ENCODE measurements around the gene CNTN4.

- TF ChIP-seq, protein P1, sequence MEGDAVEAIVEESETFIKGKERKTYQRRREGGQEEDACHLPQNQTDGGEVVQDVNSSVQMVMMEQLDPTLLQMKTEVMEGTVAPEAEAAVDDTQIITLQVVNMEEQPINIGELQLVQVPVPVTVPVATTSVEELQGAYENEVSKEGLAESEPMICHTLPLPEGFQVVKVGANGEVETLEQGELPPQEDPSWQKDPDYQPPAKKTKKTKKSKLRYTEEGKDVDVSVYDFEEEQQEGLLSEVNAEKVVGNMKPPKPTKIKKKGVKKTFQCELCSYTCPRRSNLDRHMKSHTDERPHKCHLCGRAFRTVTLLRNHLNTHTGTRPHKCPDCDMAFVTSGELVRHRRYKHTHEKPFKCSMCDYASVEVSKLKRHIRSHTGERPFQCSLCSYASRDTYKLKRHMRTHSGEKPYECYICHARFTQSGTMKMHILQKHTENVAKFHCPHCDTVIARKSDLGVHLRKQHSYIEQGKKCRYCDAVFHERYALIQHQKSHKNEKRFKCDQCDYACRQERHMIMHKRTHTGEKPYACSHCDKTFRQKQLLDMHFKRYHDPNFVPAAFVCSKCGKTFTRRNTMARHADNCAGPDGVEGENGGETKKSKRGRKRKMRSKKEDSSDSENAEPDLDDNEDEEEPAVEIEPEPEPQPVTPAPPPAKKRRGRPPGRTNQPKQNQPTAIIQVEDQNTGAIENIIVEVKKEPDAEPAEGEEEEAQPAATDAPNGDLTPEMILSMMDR (optimal IDR thresholded peaks at IDR 0.05 in 1 of 3, IDR thresholded peaks at IDR 0.05 in 1 of 3, conservative IDR thresholded peaks at IDR 0.05 in 1 of 3; ENCODE audit: extremely low read depth in 1 of 3, insufficient read depth in 2 of 3, low read length in 3 of 3): no peak
- no peak for TF ChIP-seq EZH2 (IDR thresholded peaks at IDR 0.05; ENCODE audit: low read length)
These were observed 990.4 kb downstream of the CNTN4 start for GRCh38 chr3:3089017-3089416.

Measured in keratinocyte (primary cell).